Measurements from ENCODE around the gene ANKRD23.
"Not testable (repeated sequence)": the region's sequence is repeated elsewhere in the genome, so short reads cannot be mapped to it uniquely, and the experiment has no call there.

Gene ANKRD23

GRCh38 chr2:96843538-96844268, at the start of gene ANKRD23:
Gene ANKRD23 (minus strand): TSS chr2:96844021. CDS start chr2:96843992, 29 bp downstream.
- no peak for TF ChIP-seq FOXM1 (IDR thresholded peaks at IDR 0.05; ENCODE audit: borderline replicate concordance)
- TF ChIP-seq ELF4 (IDR thresholded peaks at IDR 0.05): no peak
- TF ChIP-seq FOXK2 (IDR thresholded peaks at IDR 0.05): no peak
- TF ChIP-seq HDGF (IDR thresholded peaks at IDR 0.05; ENCODE audit: borderline replicate concordance): no peak
- no peak for TF ChIP-seq SUZ12 (IDR thresholded peaks at IDR 0.05)
- no peak for TF ChIP-seq NFRKB (IDR thresholded peaks at IDR 0.05)
- no peak for TF ChIP-seq TARDBP (IDR thresholded peaks at IDR 0.05)
- no peak for TF ChIP-seq L3MBTL2 (conservative IDR thresholded peaks at IDR 0.05)
- TF ChIP-seq CTBP1 (IDR thresholded peaks at IDR 0.05; ENCODE audit: borderline replicate concordance): no peak
- TF ChIP-seq SP1 (IDR thresholded peaks at IDR 0.05): no peak
- TF ChIP-seq LEF1 (IDR thresholded peaks at IDR 0.05; ENCODE audit: borderline replicate concordance): no peak
- no peak for TF ChIP-seq BHLHE40 (IDR thresholded peaks at IDR 0.05; ENCODE audit: borderline replicate concordance)
- TF ChIP-seq ZNF384 (IDR thresholded peaks at IDR 0.05): no peak
- DNase-seq (ENCODE audit: extremely low spot score): no peak
- ChIA-PET CTCF (interaction anchor here (1.1 kb wide), 1 partner anchor 25 kb away, joined by 3 read pairs; no protein-coding TSS in a partner anchor), POLR2A (no interaction called here)

GRCh38 chr2:96891591-96892333, 47.9 kb upstream of the ANKRD23 start:
- TF ChIP-seq ZNF384 (IDR thresholded peaks at IDR 0.05) (no peak), PKNOX1 (IDR thresholded peaks at IDR 0.05) (no peak), ELF4 (IDR thresholded peaks at IDR 0.05) (no peak), CTBP1 (IDR thresholded peaks at IDR 0.05; ENCODE audit: borderline replicate concordance) (no peak), L3MBTL2 (conservative IDR thresholded peaks at IDR 0.05) (no peak), BHLHE40 (IDR thresholded peaks at IDR 0.05; ENCODE audit: borderline replicate concordance) (no peak), SUZ12 (IDR thresholded peaks at IDR 0.05) (no peak), NFRKB (IDR thresholded peaks at IDR 0.05) (no peak)
- ChIA-PET POLR2A (interaction anchor here (0.7 to 1.0 kb wide), 2 partner anchors 21 to 75 kb away, joined by 3 read pairs; partner anchors contain the start of gene CNNM3), CTCF (no interaction called here)
- DNase-seq (ENCODE audit: extremely low spot score): no peak

- TF ChIP-seq ELF4 (IDR thresholded peaks at IDR 0.05) (no peak), CTBP1 (IDR thresholded peaks at IDR 0.05; ENCODE audit: borderline replicate concordance) (no peak), HDGF (IDR thresholded peaks at IDR 0.05; ENCODE audit: borderline replicate concordance) (no peak), SUZ12 (IDR thresholded peaks at IDR 0.05) (no peak), FOXM1 (IDR thresholded peaks at IDR 0.05; ENCODE audit: borderline replicate concordance) (no peak)
- POLR2A ChIA-PET: interaction anchor here (0.7 to 1.0 kb wide), 3 partner anchors 9 to 75 kb away, joined by 3 to 4 read pairs (median 3); partner anchors contain the start of gene CNNM3
- no peak for DNase-seq (ENCODE audit: extremely low spot score)
- CTCF ChIA-PET: interaction anchor here (0.9 kb wide), 1 partner anchor 59 kb away, joined by 3 read pairs; no protein-coding TSS in a partner anchor
Measured at GRCh38 chr2:96890726-96891385, 47.0 kb upstream of the ANKRD23 start.

GRCh38 chr2:96890252-96890651, 46.4 kb upstream of the ANKRD23 start:
- POLR2A ChIA-PET: interaction anchor here (0.9 kb wide), 1 partner anchor 9 kb away, joined by 4 read pairs; no protein-coding TSS in a partner anchor
- DNase-seq (ENCODE audit: extremely low spot score): no peak
- TF ChIP-seq HDGF (IDR thresholded peaks at IDR 0.05; ENCODE audit: borderline replicate concordance) (no peak), BHLHE40 (IDR thresholded peaks at IDR 0.05; ENCODE audit: borderline replicate concordance) (no peak), FOXA1 (IDR thresholded peaks at IDR 0.05) (no peak), NFRKB (IDR thresholded peaks at IDR 0.05) (no peak)
- CTCF ChIA-PET: interaction anchor here (0.9 kb wide), 1 partner anchor 60 kb away, joined by 3 read pairs; no protein-coding TSS in a partner anchor

GRCh38 chr2:96889502-96889901, 45.7 kb upstream of the ANKRD23 start:
- DNase-seq (ENCODE audit: extremely low spot score); POLR2A ChIA-PET: not testable (repeated sequence)
- CTCF ChIA-PET: interaction anchor here (0.6 to 0.7 kb wide), 2 partner anchors 31 to 37 kb away, joined by 3 to 5 read pairs; no protein-coding TSS in a partner anchor

- POLR2A ChIA-PET: interaction anchor here (0.8 kb wide), 1 partner anchor 40 kb away, joined by 3 read pairs; no protein-coding TSS in a partner anchor
- CTCF ChIA-PET: interaction anchor here (0.5 kb wide), 1 partner anchor 25 kb away, joined by 3 read pairs; no protein-coding TSS in a partner anchor
- no peak for DNase-seq (ENCODE audit: extremely low spot score)
- no peak for TF ChIP-seq ELF4 (IDR thresholded peaks at IDR 0.05)
- TF ChIP-seq TARDBP (IDR thresholded peaks at IDR 0.05): no peak
- TF ChIP-seq ZNF384 (IDR thresholded peaks at IDR 0.05): no peak
- no peak for TF ChIP-seq SUZ12 (IDR thresholded peaks at IDR 0.05)
- TF ChIP-seq SP1 (IDR thresholded peaks at IDR 0.05): no peak
- no peak for TF ChIP-seq CTBP1 (IDR thresholded peaks at IDR 0.05; ENCODE audit: borderline replicate concordance)
- no peak for TF ChIP-seq LEF1 (IDR thresholded peaks at IDR 0.05; ENCODE audit: borderline replicate concordance)
- no peak for TF ChIP-seq HDGF (IDR thresholded peaks at IDR 0.05; ENCODE audit: borderline replicate concordance)
- no peak for TF ChIP-seq FOXM1 (IDR thresholded peaks at IDR 0.05; ENCODE audit: borderline replicate concordance)
- TF ChIP-seq PKNOX1 (IDR thresholded peaks at IDR 0.05): no peak
- TF ChIP-seq NFRKB (IDR thresholded peaks at IDR 0.05): no peak
Measured at GRCh38 chr2:96888072-96889011, 44.5 kb upstream of the ANKRD23 start.

All from HEK293T (cell line).